Measurements from ENCODE around the gene PLCD4.

Gene PLCD4

DNA sequence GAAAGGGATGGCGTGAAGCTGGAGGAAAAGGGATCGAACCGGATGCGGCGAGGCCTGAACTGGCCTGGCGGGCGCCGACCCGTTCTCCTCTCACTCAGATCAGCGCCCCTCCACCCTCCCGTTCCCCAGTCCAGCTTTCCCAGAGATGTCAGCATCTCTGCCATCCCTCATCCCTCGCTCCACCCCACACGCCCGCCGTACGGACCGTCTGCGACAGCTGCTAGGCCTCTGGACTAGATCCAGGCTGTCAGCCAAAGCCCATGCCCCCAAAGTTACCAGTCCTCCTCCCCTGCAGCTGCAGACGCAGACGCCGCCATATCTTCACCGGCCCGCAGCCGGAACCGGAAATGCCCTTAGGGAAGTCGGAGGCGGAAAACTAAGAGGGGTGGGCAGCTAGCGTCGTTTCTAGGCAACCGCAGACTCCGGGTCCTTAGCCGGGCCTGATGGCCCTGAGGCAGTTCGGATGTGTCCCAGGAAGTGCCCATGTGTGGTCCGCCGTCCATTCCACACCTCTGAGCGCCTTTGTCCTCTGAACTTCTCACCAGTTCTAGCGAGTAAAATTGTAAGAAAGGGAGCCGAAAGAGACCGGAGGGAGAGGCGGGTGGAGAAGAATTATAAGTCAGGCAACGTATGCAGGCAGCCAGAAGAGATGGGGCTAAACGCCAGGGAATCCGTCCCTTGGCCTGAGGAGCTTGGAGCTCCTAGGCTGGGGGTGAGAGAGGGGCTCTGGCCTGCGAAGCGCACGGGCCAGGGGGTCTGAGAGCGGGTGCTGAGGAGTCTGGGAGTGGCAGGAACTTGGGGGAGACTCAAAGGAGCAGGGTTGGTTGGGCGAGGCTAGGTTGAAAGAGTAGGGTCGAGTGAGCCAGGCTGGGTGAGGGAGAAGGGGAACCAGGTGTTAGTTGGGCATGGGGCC lies 64.2 kb downstream of the PLCD4 start, which contains the start of the genes RNF25 and STK36:
TSS of gene RNF25 (minus strand) at position 349 of the 913 bp plus-strand sequence. CDS start at position 317, 32 bp downstream.
TSS of gene STK36 (plus strand) at position 433 of the 913 bp plus-strand sequence. CDS start 744 bp downstream, outside the sequence.
- DNase-seq = peak; percentile 67

DNA sequence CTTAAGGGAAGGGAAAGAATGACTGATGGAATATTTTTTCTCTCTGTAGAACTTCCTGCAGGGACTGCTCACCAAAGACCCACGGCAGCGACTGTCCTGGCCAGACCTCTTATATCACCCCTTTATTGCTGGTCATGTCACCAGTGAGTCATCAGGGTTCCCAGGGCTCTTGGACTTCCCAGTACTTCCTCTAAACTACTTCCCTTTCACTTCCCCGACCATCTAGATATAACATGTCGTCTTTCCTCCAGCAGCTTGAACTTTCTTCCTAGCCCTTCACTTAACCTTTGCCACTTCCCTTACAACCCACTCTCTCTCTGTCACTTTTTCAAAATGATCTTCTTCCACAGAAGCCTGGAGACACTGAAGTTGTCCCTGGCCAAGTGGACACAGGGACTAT lies 71.4 kb downstream of the PLCD4 start:
- DNase-seq = no peak

DNA sequence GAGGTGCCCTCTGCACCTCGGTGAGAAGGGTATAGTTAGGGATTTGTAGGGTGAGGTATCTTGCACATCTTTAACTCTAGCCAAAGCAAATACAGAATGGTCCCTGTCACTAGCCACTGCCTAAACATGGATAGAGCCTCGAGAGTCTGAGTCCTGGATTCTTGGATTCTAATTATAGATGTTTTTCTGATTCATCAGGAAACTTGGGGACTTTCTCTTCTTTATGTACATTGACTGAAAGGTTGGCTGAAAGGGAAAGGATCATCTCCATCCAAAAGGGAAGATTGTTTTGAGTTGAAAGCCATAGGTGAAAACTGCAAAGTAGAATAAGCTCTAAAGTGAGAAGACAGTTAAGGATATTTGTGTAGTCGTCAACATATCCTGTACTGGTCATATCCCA lies 72.4 kb downstream of the PLCD4 start:
- DNase-seq = no peak

All from effector CD8-positive, alpha-beta T cell (primary cell).